ENCODE data around the gene SHISA6.

The SHISA6 gene

DNA sequence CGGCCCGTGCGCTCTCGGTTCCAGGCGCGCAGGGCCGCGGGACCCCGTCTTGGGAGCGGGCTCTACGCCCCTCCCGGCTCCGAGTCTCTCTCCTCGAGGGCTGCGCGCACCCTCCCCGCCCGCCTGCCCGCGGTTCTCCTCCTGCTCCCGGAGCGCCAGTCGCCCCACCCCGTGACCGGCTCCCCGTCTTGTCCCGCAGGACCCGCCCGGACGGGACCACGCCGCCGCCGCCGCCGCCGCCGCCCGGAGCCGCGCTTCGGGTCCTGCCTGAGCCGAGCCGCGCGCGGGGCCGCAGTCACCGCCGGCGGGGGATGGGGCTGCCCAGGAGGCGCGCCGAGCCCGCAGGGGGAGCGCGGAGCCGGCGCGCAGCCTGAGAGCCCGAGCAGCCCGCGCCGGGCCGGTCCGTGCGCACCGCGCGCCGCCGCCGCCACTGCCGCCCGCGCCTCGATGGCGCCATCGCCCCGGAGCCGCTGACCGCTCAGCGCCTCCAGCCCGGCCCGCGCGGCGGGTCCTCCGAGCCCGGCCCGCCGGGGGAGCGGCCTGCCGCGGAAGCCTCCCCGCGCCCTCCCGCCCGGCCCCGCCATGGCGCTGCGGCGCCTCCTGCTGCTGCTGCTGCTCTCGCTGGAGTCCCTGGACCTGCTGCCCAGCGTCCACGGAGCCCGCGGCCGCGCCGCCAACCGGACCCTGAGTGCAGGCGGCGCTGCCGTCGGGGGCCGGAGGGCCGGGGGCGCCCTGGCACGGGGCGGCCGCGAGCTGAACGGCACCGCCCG is at the start of gene SHISA6:
Gene SHISA6 (plus strand): TSS at position 373 of the 770 bp plus-strand sequence.
- no peak for DNase-seq

DNA sequence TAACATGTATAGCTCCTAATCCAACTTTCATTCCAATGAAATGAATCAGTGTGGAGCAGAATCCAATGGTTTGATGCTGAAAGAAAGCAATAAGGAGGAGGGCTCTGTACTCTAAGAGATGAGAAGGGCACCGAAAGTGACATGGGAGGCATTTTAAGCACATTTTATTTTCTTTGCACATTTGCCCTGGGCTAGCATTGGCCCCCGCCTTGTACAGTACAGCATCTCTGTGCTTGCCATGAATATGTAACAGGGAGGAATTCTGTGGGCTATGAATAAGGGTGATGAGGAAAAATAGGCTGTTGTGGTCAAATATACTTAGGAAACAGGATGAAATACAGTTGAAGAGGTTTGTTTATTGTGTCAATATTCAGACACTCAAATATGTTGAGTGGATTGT is 45.2 kb upstream of the SHISA6 start:
- DNase-seq = no peak

DNA sequence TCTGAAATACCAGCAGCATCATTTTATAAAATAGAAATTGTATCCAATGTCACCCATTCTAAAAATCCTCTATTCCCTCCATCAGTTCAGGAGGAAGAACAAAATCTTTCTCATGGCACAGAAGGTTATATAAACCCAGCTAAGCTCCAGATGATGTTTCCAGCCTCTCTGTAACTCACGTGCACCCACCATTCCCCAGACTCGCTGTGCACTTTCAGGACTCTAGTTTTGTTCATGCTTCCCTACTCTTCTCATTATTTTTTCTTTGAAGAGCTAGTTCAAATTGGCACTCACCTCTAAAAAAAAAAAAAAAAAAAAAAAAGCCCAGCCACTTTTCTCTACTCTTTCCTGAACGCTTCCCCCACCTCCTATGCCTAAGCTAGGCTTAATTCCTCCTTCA is 36.0 kb upstream of the SHISA6 start:
- no peak for DNase-seq

DNA sequence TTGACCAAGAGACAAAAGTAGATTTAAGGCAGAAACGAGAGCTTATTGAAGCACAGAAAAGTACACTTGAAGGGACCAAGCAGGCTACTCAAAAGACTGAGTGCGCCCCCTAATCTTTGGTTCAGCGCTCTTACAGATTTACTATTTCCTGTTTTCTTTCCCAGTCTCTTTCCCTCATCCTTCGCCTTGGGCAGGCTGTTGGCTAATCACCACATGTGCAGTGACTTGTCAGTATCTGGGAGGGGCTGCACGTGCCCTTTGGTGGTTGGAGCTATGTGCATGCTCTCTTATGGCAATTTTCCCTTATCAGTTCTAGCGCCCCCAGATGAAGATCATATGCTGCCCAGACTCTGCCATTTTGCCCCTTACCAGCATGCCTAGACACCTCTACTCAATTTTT is 35.4 kb upstream of the SHISA6 start:
- DNase-seq = no peak

DNA sequence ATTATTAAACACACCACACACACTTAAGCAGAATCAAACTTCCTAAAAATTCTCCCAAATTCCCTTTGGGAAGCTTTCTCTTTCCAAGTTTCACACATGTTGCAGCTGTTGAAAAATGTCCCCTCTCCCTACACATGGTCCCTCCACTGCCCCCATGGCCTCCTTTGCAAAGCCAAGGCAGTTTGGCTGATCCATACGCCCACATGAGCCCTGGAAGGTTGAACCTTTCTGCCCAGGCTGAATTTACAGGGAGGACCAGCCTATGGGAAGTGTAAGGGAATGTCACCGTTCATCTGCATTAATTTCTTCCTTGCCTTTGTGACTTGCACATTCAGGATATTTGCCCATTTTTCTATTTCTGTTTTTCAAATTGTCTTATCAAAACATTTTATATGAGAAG is 31.1 kb upstream of the SHISA6 start:
- DNase-seq = no peak

DNA sequence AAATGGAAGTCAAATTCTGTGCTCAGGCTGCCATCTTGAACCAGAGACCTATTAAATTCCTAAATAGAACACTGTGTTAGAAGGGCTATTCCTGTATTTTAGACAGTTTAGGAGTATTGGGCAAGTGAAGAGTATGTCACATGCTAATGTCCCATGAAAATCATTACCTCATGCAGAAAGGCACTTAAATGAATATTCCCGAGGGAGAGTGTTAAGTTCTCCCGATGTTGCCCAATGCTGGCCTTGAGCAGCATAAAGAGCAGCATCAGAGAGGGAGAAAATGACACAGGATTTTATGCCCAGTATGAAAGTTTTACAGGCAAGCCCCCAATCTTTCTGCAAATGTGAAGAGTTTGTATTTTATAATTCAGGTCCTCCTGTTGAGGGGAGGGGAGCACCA is 28.2 kb upstream of the SHISA6 start:
- no peak for DNase-seq

DNA sequence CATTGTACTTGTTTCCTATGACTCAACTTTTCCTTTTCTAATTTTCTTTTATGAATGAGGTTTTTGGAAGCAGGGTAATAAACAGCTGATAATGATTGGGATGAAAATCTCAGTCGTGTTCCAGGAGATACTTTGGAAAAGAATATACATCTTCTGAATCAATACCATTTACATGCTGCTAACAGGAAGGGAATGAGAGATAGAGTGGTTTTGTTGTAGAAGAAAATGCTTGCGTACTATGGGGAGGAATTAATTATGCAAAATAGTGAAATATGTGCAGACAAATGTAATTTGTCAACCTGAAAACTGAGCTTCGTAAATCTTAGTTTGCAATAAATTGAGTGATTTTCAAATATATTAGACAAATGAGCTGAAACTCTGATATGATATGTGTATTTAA is 24.0 kb upstream of the SHISA6 start:
- no peak for DNase-seq

DNA sequence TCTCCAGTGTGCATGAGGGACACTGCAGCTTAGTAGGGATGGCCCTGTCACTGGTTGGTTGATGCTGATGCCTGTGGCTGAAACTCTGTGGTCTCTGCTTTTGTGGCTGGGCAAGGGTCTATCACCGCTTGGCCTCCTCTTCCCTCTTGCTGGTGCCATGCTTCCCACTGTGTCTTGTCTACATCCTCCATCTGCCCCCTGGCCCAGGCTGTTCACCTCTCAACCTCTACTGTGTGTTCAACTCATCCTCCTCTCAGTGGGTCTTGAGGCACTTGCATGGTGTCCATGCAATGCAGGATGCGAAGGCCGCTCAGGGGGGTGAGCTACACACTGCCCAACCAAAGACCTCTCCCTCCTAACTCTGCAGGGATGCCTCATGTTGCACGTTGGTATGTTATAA is 19.8 kb upstream of the SHISA6 start:
- no peak for DNase-seq

DNA sequence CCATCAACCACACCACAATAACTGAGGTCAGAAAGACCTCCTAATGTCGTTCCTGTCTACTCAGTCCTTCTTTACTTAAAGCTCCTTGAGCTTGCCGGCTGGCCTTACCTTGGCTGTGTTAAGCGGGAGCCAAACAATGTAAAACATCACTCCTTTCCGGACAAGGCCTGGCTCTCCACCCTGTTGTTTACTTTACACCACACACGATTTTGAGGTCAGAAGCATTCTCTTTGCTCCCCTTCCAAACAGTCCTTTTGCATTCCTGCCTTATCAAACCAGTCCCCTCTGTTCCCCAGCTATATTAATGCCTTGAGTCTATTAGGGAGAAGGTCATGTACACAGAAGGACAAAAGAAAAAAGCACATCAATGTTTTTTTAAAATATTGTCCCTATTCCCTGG is 19.3 kb upstream of the SHISA6 start:
- no peak for DNase-seq

DNA sequence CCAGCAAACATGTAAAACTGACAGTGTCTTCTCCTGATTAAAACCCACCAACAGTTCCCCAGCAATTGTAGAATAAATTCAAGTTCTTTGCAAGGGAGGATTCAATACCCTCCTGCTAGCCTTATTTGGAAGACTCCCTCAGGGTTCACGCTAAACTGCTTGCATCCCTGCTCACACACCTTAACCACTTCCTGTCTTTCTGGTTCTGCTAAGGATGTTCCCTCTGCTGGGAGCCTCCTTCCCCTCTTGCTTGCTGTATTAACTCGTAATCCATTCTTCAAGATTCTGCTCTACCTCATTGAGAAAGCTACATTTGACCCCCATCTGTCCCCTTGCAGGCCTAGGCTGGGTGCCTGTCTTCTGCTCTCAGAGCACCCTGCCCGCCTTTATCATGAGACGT is 2.3 kb upstream of the SHISA6 start:
- no peak for DNase-seq

DNA sequence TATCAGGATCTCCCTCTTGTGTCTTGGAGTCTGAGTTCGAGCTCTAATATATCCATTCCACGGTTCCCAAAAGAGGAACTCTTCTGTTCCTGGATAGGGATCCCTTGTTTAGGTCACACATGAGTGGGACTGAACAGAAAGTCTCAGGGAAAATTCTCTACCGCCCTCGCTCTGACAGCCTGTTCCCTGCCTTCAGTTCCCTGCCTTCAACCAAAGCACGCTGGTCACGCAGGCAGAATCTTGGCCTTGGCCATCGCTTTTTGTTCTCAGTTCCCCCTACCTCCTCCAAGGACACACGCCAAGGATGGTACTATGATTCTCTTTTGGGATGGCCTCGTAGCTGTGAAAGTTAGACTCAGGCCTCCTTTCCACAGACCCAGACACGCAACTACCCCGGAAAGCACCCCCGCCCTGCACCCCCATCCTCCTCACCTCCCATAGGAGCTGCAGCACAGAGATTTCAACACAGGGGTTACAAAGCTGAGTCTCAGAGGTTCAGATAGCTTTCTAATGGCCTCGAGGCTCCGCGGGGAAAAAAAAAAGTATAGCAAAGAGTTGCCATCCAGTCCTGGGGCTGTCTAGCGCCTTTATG is 1.5 kb upstream of the SHISA6 start:
- DNase-seq = no peak

DNA sequence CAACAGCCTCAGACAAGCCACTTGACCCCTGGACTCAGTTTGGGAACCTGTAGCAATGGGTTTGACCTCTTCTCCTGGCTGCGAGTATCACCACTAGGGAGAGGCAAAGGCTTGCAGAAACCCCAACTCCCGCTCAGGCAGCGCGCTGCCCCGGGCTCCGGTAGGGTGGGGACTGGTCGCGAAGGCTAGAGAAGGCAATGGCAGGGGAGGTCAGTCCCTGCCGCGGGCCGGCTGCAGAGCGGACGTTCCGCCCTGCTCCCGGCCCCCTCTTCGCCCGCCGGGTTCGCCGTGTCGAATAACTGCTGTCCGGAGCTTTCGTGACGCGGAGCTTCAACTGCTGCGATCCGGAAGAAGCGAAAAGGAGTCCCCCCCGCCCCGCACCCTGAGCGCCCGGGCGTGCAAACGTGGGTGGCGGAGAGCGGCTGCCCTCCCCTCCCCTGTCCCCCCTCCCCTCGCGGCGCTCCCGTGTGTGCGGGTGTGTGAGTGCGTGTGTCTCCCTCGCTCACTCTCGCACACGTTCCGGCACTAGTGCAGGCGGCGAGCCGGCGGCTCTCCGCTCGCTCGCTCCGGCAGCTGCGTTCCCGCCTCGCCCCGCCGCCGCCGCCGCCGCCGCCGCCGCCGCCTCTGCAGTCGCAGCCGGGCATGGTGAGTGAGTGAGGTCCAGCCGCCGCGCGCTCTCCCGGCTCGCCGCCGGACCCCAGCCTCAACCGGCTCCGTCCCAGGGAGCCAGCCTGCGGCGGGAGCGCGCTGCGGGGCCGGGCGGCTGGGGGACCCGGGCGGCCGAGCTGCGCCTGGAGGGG is 772 bp upstream of the SHISA6 start:
- DNase-seq = no peak

DNA sequence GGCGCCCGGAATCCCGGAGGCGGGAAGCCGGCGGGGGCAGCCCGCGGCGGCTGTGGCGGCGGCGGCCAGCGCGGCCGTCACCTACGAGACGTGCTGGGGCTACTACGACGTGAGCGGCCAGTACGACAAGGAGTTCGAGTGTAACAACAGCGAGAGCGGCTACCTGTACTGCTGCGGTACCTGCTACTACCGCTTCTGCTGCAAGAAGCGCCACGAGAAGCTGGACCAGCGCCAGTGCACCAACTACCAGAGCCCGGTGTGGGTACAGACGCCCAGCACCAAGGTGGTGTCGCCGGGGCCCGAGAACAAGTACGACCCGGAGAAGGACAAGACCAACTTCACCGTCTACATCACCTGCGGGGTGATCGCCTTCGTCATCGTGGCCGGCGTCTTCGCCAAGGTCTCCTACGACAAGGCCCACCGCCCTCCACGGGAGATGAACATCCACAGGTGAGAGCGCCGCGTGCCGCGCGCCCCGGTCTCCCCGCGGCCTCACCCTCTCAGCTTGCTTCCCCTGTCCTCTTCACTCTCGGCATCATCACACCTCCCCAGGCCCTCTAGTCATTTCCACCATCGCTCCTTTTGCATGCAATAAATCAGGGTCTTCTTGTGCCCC is 706 bp downstream of the SHISA6 start:
- DNase-seq = no peak

DNA sequence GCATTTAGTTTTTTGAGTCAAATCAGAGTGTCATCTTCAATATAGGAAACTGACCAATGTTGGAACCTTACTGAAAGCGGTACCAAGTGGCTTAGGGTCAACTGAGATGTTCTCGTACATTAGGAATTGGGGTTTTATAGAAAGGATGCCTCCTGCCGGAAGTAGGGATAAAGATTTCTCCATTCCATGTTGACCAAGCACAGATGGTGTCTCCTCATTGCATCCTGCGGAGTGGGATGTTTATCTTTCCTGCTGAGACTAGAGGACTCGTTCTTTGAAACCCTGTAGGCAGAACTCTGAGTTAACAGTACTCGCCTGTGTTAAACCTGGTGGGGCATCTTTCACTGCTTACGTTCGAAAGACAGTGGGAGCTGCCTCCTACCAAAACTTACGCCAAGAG is 1.4 kb downstream of the SHISA6 start:
- DNase-seq = no peak

DNA sequence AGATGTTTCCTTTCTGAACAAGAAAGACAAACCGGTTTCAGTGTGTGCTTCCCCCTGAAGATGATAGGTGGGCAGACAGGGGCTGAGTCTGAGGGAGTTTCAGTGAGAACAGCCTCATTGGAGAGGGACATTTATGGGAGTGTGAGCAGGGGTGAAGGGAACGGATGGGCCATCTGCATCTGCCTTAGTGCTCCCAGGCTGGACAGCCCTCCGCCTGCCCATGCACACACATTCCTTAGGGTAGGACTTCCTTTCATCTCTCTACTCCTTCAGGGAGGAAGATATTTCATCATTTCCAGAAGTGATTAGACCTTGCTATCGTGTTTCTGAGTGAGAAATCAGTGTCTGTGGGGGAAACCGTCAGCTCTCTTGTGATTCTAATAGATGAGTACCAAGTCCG is 3.8 kb downstream of the SHISA6 start:
- DNase-seq = no peak

DNA sequence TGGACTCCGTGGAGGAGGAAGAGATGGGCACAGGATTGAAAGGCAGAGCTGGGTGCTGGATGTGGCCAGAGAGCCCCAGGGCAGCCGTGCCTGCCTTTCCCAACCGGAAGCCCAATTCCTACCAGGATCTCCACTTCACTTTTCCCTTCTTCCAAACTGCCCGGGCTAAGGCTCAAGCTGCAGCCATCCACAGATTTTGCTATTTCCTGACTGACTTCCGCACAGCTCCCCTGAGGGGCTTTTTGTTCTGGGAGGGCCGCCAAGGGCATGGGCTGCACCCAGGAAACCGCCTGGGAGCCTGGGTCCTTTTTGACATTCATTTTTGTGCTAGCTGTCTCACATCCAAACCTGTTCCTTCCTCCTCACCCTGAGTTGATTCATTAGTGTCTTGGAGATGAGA is 4.2 kb downstream of the SHISA6 start:
- DNase-seq = no peak

DNA sequence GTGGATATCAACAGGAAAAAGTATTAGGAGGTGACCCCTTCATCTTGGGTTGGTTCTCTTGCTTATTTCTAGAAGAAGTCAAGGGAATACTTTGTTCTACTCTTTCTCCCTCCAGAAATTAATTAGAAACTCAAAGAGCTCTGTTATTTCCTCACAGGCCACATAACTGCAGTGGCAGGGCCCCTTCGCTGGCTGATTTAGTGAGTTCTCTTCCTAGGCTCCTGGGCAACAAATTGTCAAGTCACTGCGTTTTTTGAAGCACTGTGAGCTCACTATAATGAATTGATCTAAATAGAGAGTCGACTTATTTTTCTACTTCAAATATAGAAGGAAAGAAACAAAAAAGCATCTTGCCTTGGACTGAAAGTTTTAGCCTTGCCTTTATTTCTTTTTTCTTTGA is 4.8 kb downstream of the SHISA6 start:
- DNase-seq = no peak

DNA sequence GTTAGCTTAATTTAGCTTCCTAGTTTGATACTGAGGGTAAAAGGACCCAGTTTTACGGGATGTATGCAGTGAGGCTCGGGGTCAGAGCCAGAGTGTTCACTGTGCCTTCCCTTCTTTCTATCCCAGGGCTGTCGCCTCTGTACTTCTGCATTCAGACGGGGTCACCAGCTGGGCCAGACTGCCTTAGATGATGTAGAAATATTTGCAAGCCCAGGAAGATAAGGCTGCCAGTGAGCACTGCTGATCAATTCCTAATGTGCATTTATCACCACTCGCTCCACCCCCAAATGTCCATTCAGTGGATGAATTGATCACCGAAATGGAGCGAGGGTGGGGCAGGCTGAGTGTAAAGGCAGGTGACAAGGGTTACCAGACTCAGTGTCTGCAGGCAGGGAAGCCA is 9.1 kb downstream of the SHISA6 start:
- DNase-seq = no peak

DNA sequence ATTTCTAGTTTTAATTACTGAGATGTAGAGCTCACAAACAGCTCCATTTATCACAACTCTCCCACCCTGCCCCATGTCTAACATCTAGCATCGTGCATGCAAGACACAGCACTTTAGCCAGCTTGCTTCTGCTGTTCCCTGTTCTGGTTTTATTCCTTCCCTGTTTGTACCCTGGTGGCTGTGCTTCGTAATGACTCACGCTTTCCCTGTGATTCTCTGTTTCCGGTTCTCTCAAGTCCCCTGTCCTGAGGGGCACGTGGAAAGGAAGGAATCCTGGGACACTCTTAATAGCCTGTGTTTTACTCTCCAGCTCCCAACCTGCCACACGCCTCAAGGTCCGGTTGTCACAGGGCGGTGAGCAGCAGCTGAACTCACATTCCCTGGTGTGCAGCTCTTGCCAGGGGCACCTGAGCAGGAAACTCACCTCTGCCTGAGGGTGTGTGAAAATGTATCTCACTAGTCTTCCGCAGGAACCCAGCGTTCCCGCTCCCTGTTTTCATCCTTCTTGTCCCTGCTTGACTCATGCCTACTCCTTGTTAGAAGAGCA is 10.6 kb downstream of the SHISA6 start:
- no peak for DNase-seq

DNA sequence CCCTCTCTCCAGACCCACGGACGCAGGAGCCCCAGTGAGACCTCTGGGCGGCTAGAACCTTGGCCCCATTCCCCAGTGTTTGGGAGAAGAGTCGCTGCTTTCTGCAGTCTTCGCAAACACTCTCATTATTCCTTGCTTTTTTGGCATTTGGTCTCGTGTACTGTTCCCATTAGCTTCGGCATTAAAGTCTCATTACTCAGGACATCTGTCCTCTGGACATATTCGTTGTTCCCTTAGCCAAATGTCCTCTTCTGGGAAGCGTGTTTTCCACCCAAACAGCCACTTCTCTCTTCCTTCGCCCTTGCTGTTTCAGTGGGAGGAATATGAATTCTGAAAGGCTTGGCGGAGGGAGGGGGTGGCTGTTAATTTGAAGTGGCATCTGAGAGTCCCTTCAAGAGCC is 11.1 kb downstream of the SHISA6 start:
- no peak for DNase-seq

DNA sequence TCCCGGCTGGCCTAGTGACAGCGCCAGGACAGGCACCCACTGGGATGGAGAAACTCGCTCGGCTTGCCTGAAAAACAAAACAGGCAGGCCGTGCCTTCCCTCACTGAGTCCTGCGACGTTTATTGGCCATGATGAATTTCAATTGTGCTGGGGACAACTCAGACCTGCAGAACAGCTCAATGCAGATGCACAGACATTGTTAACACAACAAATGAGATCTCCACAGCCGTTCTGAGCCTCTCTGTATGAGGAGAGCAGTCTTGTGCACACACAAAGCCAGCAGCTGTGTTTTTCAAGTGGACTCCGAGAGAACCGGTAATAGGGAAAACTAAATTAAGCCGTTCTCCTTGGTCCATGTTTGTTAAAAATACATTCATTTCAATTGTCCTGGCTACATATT is 15.9 kb downstream of the SHISA6 start:
- no peak for DNase-seq

DNA sequence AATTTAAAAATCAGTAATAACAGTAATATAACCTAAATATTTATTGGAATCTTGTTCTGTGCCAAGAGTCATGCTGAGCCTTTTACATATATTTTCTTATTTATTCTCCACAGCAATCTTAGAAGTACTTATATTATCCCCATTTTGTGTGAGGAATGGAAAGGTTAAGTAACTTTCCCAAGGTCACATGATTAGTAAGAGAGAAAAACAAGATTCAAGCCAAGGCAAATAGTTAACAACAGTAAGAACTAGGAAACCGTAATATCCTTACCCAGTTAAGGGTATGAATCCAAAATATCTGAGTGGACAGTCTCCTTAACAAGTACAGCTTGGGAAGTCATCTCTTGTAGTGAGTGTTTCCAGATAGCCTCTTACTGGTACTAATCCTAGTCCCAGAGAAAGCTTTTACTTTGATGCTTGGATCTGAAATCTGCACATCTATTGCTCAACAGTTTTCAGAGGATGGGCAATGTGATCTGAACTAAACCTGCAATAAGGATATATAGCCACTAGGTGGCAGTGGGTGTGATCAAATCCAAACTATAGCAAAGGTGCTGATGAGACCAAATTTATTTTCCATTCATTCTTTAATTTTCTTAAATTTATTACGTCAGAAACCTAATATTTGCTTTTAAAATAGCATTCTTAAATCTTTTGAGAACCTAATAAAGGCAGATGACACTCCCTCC is 23.3 kb downstream of the SHISA6 start:
- no peak for DNase-seq

Data from T1000 (cell line).